ENCODE results near the gene ID3. TPM values are rescaled to one million over a fixed set of nuclear protein-coding genes. Genes with fewer than 3 reads are reported as not detected.
A peak's percentile ranks its signal among the peaks of the same experiment; 100 is the strongest.

Gene ID3
- total RNA-seq, 2 donors from 2014 or later: 145 to 357 TPM

DNA sequence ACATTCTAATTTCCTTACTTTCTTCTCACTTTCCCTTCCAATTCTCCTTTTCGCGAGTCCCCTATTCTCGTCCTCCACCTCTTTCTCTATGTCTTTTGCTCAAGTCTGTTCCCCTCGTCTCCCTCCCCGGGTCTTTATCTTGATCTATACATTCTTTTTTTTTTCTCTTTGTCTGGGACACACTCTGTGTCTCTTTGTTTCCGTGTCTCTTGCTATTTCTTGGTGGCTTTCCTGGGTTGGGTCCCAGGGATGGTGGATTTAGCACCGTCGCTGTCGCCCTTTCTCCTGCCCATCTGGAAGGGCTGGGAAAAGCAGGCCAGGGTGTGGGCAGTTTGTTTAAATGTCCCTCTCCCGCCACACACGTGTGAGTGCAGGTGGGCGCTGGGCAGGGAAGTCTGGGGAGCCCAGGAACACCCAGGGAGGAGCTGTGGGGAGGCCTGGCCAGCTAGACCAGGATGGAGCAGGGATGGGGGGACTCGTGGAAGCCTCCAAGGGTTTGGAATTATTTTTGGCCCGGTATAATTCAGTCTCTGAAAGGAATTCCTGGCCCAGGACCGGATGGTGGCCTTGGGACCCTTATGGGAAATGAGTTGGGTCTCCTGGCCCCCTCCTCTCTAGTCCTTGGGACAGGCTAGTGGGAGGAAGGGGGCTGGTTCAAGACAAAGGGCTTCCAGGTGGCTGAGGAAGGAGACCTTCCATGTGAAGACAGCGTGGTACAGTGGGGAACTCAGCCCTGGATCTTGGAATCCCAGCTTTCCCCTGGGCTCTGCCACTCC is 9.5 kb upstream of the ID3 start:
- H3K27me3 ChIP-seq: no peaks in the 10 kb centered on the region
- H3K27ac ChIP-seq: peak overlapping the region; percentile 81 to 83
- no peaks in the 10 kb centered on the region for H3K9me3 ChIP-seq
- TF ChIP-seq, protein P1, sequence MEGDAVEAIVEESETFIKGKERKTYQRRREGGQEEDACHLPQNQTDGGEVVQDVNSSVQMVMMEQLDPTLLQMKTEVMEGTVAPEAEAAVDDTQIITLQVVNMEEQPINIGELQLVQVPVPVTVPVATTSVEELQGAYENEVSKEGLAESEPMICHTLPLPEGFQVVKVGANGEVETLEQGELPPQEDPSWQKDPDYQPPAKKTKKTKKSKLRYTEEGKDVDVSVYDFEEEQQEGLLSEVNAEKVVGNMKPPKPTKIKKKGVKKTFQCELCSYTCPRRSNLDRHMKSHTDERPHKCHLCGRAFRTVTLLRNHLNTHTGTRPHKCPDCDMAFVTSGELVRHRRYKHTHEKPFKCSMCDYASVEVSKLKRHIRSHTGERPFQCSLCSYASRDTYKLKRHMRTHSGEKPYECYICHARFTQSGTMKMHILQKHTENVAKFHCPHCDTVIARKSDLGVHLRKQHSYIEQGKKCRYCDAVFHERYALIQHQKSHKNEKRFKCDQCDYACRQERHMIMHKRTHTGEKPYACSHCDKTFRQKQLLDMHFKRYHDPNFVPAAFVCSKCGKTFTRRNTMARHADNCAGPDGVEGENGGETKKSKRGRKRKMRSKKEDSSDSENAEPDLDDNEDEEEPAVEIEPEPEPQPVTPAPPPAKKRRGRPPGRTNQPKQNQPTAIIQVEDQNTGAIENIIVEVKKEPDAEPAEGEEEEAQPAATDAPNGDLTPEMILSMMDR (IDR thresholded peaks at IDR 0.05): no peak
- DNase-seq (ENCODE audit: low spot score): no peak
- no peaks in the 10 kb centered on the region for H3K36me3 ChIP-seq
- H3K4me1 ChIP-seq: peaks cover 0 to 24% of the 10 kb centered on the region in 2 donors
- H3K4me3 ChIP-seq: peak overlapping the region; percentile 53 to 71

DNA sequence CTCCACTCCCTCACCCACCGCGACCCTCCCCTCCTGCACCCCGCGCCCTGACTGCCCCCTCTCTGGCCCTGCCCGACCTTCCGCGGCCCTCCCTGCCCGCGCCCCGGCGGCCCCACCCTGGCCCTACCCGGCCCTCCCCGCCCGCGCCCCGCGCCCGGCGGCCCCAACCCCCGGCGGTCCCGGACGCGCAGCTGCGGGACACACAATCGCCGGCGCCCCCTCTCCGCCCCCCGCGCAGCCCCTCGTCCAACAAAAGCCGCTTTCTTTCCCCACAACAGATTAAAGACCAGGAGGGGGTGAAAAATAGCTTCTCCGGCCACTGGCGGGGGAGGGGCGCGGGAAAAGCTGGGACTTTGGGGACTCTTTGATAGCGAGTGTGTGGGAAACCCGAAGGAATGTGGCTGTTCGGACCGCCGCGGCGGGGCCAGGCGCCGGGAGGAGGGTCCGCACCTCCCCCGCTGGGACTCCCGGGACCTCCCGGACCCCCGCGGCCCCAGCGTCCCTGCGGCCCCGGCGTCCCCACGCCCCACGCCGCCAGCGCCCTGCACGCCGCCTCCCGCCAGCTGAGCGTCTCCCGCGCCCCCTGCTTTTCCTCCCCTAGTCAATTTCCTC is 8.8 kb upstream of the ID3 start:
- peaks cover 0 to 30% of the 10 kb centered on the region in 2 donors for H3K4me1 ChIP-seq
- H3K4me3 ChIP-seq: peak overlapping the region; percentile 53 to 71
- TF ChIP-seq, protein P1 (IDR thresholded peaks at IDR 0.05): peak in 1 of 2 donors; percentile 22
- H3K36me3 ChIP-seq: no peaks in the 10 kb centered on the region
- no peak for DNase-seq (ENCODE audit: low spot score)
- H3K27me3 ChIP-seq: no peaks in the 10 kb centered on the region
- no peaks in the 10 kb centered on the region for H3K9me3 ChIP-seq
- peak overlapping the region; percentile 81 to 83 for H3K27ac ChIP-seq

DNA sequence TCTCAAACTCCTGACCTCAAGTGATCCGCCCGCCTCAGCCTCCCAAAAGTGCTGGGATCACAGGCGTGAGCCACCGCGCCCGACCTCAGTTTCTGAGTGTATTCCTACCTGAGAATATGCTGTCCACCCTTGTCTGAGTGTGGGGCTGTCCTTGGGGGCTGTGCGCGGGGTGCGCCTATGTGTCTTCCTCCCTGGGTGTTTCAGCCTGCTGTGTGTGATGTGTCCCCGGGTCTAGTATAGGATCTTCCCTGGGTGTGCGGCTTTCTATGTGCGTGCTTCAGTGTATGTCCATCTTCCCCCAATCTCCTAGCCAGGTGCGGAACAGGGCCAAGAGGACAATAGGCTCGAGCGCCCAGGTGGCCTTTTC is 8.3 kb upstream of the ID3 start:
- Histone ChIP-seq H3K4me3 (peak overlapping the region; percentile 53 to 71), H3K9me3 (no peaks in the 10 kb centered on the region), H3K27me3 (no peaks in the 10 kb centered on the region), H3K27ac (peak overlapping the region; percentile 81 to 83), H3K4me1 (peaks cover 0 to 35% of the 10 kb centered on the region in 2 donors), H3K36me3 (no peaks in the 10 kb centered on the region)
- TF ChIP-seq, protein P1 (IDR thresholded peaks at IDR 0.05): no peak
- no peak for DNase-seq (ENCODE audit: low spot score)

DNA sequence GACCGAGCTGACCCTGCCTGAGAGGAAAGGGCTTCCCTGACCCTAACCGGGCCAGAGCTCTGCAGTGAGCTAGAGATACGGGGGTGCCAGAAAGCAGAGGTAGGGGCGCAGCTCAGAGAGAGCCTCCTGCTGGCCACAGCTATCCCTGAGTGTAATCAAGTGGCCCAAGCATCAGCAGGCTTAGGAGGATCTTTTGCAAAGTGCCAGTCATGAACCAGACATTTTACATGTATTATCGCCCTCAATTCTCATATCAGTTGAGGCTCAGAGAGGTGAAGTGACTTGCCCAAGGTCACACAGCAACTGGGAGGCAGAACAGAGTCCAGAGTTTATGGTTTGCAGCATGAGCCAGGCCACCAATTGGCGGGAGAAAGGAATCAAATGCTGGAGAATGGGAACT is 7.0 kb upstream of the ID3 start:
- no peak overlapping the region for H3K4me3 ChIP-seq
- DNase-seq (ENCODE audit: low spot score): no peak
- TF ChIP-seq, protein P1 (IDR thresholded peaks at IDR 0.05): no peak
- no peaks in the 10 kb centered on the region for H3K36me3 ChIP-seq
- peaks cover 0 to 47% of the 10 kb centered on the region in 2 donors for H3K4me1 ChIP-seq
- peak overlapping the region in 1 of 2 donors; percentile 90 for H3K27ac ChIP-seq
- no peaks in the 10 kb centered on the region for H3K9me3 ChIP-seq
- H3K27me3 ChIP-seq: no peaks in the 10 kb centered on the region

DNA sequence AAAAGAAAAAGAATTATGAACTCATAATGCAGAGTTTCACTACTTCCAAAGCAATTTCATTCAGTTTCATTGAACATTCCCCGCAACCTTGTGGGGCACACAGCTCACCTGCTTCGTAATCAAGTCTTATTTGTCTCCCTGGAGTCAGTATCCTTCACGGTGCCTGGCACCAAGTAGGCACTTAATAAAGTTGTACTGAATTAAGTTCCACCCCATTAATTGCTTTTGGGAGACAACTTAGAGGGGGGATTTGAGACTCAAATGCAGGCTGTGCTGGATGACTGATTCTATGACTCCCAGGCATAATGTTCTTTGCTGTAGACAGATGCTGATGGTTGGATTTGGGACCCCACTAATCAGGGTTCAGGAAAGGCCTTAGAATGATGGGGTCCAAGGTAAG is 6.5 kb upstream of the ID3 start:
- Histone ChIP-seq H3K9me3 (no peaks in the 10 kb centered on the region), H3K4me1 (peaks cover 0 to 52% of the 10 kb centered on the region in 2 donors), H3K36me3 (no peaks in the 10 kb centered on the region), H3K27me3 (no peaks in the 10 kb centered on the region), H3K4me3 (no peak overlapping the region), H3K27ac (peak overlapping the region; percentile 60 to 90)
- no peak for DNase-seq (ENCODE audit: low spot score)
- TF ChIP-seq, protein P1 (IDR thresholded peaks at IDR 0.05): no peak

Measured in right atrium auricular region (tissue), 2 donors.